OCI-LY1 (cell line): ENCODE data around the gene KIF14.

Source experiments
- EZH2 ChIP-seq: fragments of 200-600 bp; sonication (generic), shearing (Covaris generic); IDR thresholded peaks from 2 replicates; pipeline ENCODE4 v1.8.0; 2017; ENCODE audit warnings: borderline replicate concordance, mixed run types, mild to moderate bottlenecking, antibody characterized with exemption, low read length, moderate library complexity, mixed read lengths
- TF ChIP-seq, protein P1 (sequence below): fragments of 200-600 bp; sonication (generic), shearing (Covaris generic); IDR thresholded peaks from 2 replicates; pipeline ENCODE4 v1.5.1; 2017; ENCODE audit warnings: mild to moderate bottlenecking, antibody characterized with exemption, low read length, moderate library complexity, mixed read lengths

DNA sequence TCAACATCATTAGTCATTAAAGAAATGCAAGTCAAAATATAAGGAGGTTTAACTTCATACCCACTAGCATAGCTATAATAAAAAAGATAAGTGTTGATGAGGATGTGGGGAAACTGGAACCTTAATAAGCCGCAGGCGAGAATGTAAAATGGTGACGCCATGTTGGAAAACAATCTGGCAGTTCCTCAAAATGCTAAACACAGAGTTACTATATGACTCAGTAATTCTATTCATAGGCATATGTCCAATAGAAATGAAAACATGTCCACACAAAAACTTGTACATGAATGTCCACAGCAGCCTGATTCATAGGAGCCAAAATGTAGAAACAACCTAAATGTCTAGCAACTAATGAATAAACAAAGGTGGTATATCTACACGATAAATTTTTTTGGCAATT, 26.0 kb upstream of the KIF14 start:
- TF ChIP-seq, protein P1, sequence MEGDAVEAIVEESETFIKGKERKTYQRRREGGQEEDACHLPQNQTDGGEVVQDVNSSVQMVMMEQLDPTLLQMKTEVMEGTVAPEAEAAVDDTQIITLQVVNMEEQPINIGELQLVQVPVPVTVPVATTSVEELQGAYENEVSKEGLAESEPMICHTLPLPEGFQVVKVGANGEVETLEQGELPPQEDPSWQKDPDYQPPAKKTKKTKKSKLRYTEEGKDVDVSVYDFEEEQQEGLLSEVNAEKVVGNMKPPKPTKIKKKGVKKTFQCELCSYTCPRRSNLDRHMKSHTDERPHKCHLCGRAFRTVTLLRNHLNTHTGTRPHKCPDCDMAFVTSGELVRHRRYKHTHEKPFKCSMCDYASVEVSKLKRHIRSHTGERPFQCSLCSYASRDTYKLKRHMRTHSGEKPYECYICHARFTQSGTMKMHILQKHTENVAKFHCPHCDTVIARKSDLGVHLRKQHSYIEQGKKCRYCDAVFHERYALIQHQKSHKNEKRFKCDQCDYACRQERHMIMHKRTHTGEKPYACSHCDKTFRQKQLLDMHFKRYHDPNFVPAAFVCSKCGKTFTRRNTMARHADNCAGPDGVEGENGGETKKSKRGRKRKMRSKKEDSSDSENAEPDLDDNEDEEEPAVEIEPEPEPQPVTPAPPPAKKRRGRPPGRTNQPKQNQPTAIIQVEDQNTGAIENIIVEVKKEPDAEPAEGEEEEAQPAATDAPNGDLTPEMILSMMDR: no peak
- TF ChIP-seq EZH2: no peak
